ENCODE measurements around the gene PAX4. TPM values are rescaled to one million over a fixed set of nuclear protein-coding genes. Genes with fewer than 3 reads are reported as not detected.
A peak's percentile ranks its signal among the peaks of the same experiment; 100 is the strongest.

Gene PAX4
- total RNA-seq, 4 donors from 2014 or later = 0.41 to 5.0 TPM; not detected in 2

DNA sequence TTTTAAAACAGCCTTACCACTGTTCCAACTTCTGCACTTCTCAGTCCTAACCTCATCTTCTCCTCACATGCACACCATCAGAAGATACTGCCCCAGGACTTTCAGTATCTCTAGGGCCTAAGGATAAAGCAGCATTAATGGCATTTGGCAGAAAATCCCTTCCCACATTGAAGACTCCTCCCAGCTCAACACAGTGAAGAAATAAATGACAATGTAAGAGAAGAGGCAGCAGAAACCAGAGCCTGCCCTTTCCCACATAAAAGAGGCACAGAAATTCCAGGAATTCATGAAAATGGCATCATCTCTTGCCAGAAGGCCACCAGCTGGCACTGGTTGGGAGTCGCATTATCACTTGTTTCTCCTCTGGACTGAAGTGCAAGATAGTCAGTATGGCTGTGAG lies 36.2 kb downstream of the PAX4 start:
- Histone ChIP-seq H3K27ac (no peak overlapping the region), H3K27me3 (no peaks in the 10 kb centered on the region), H3K4me3 (no peak overlapping the region), H3K36me3 (peaks cover 0 to 13% (median 5%) of the 10 kb centered on the region in 4 donors), H3K9me3 (no peaks in the 10 kb centered on the region), H3K4me1 (peaks cover 19 to 48% (median 37%) of the 10 kb centered on the region in 4 donors)
- no peak for DNase-seq
- WGBS, 2 donors (ENCODE audit: low coverage in 1 of 2) = 100% methylated on average over 1 of the region's 1 CpG
- intact Hi-C loops (cut with DNase I; ENCODE audit: low total_unique reads) (no loop called here), in situ Hi-C loops (cut with MboI; ENCODE audit: low pct_ligation_motif_present in 1 of 4, low pct_unique_long_range_greater_than_20kb in 1 of 4, low sequenced_read_pairs in 3 of 4) (no loop called here)
- no peak for TF ChIP-seq EP300 (IDR thresholded peaks at IDR 0.05; ENCODE audit: low read depth)
- TF ChIP-seq, protein P1, sequence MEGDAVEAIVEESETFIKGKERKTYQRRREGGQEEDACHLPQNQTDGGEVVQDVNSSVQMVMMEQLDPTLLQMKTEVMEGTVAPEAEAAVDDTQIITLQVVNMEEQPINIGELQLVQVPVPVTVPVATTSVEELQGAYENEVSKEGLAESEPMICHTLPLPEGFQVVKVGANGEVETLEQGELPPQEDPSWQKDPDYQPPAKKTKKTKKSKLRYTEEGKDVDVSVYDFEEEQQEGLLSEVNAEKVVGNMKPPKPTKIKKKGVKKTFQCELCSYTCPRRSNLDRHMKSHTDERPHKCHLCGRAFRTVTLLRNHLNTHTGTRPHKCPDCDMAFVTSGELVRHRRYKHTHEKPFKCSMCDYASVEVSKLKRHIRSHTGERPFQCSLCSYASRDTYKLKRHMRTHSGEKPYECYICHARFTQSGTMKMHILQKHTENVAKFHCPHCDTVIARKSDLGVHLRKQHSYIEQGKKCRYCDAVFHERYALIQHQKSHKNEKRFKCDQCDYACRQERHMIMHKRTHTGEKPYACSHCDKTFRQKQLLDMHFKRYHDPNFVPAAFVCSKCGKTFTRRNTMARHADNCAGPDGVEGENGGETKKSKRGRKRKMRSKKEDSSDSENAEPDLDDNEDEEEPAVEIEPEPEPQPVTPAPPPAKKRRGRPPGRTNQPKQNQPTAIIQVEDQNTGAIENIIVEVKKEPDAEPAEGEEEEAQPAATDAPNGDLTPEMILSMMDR (IDR thresholded peaks at IDR 0.05) = no peak

DNA sequence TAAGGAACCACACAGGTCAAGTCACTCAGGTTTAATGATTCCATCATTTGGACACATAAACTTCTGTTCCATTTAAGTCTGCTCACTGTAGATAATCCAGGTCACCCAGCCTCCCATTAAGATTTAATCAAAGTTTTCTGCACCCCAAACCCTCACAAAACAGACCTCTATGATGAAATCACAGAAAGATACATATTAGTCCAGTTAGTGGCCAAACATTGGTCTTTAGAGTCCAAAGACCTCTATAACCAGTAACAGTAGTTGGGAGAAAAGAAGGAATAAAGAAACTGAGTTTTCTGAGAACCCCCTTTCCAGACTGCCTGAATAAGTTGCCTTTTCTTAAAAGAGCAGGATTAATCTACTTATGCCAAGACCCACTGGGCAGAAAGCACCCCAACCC lies 37.3 kb downstream of the PAX4 start:
- Histone ChIP-seq H3K36me3 (peaks cover 0 to 13% (median 5%) of the 10 kb centered on the region in 4 donors), H3K9me3 (no peaks in the 10 kb centered on the region), H3K27me3 (no peaks in the 10 kb centered on the region), H3K4me3 (no peak overlapping the region), H3K27ac (no peak overlapping the region), H3K4me1 (peaks cover 19 to 43% (median 32%) of the 10 kb centered on the region in 4 donors)
- no peak for DNase-seq
- TF ChIP-seq, protein P1 (IDR thresholded peaks at IDR 0.05) = no peak
- TF ChIP-seq EP300 (IDR thresholded peaks at IDR 0.05; ENCODE audit: low read depth) (no peak), POLR2AphosphoS5 (IDR thresholded peaks at IDR 0.05) (no peak), POLR2A (IDR thresholded peaks at IDR 0.05) (no peak)
- intact Hi-C loops (cut with DNase I; ENCODE audit: low total_unique reads) (no loop called here), in situ Hi-C loops (cut with MboI; ENCODE audit: low pct_ligation_motif_present in 1 of 4, low pct_unique_long_range_greater_than_20kb in 1 of 4, low sequenced_read_pairs in 3 of 4) (no loop called here)

DNA sequence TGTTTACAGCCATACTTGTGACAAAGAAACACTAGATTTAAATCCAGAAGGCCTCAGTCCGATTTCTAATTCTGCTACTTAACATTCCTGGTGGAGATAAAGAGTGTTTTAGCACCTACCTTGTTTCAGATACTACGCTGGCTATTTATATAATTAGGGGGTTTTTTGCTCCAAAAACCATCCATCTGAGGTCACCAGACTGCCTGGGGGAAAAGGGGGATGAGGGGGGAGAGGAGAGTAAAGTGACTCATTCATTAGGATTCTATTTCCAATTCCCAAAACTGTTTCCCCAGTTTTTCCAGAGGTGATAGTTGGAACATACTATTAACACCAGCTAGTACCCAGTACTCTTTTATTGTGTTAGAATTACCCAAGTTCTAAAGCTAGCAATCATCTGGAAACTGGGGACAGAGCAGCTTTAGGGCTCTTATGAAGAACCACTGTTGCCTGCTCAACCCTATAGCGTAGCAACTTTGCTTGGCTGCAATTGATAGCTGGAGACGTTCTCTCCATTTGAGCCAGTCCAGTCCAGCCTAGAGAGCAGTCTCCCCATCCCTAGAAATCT lies 39.1 kb downstream of the PAX4 start:
- intact Hi-C loops (cut with DNase I; ENCODE audit: low total_unique reads) (no loop called here), in situ Hi-C loops (cut with MboI; ENCODE audit: low pct_ligation_motif_present in 1 of 4, low pct_unique_long_range_greater_than_20kb in 1 of 4, low sequenced_read_pairs in 3 of 4) (no loop called here)
- peaks cover 0 to 13% (median 5%) of the 10 kb centered on the region in 4 donors for H3K36me3 ChIP-seq
- WGBS, 2 donors (ENCODE audit: low coverage in 1 of 2) = 72 to 89% methylated on average over 3 to 4 of the region's 4 CpGs
- TF ChIP-seq POLR2AphosphoS5 (IDR thresholded peaks at IDR 0.05) (no peak), POLR2A (IDR thresholded peaks at IDR 0.05) (no peak), EP300 (IDR thresholded peaks at IDR 0.05; ENCODE audit: low read depth) (no peak)
- TF ChIP-seq, protein P1 (IDR thresholded peaks at IDR 0.05) = no peak
- peak overlapping the region in 2 of 4 donors; percentile 11 to 30 for H3K27ac ChIP-seq
- H3K27me3 ChIP-seq = no peaks in the 10 kb centered on the region
- H3K4me3 ChIP-seq = no peak overlapping the region
- no peak for DNase-seq
- no peaks in the 10 kb centered on the region for H3K9me3 ChIP-seq
- H3K4me1 ChIP-seq = peaks cover 11 to 33% (median 21%) of the 10 kb centered on the region in 4 donors

DNA sequence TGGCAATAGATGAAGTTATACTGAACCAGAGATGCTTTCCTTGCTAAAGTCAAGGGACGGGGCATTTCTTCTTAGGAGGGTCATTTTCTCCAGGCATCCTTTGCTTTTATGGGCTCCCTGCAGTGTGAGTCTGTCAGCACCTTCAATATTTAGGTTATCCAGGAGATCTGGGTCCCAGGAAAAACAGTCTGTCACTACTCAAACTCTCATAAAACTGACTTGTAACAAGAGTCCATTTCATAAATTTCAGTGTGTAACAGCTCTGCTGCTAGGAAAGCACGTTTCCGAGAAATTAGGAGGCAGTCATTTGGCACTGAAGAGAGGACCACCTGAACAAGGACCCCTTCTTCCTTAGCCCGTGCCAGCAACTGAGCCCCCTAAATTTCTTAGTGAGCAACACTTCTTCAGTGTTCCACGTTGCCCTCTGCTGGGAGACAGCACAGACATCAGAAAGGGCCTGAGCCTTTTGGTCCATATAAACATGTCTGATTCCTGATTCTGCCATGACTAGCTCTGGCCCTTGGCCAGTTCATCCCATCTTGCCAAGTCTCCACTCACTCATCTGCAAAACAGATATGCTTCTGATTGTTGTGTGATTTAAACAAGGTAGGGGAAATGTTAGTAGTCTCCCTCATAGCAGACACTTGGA lies 39.8 kb downstream of the PAX4 start:
- H3K4me3 ChIP-seq = no peak overlapping the region
- 64 to 73% methylated on average over 2 to 5 of the region's 5 CpGs for WGBS, 2 donors (ENCODE audit: low coverage in 1 of 2)
- no peak for DNase-seq
- H3K27ac ChIP-seq = peak overlapping the region in 1 of 4 donors; percentile 30
- intact Hi-C loops (cut with DNase I; ENCODE audit: low total_unique reads) = no loop called here
- peaks cover 5 to 26% (median 15%) of the 10 kb centered on the region in 4 donors for H3K4me1 ChIP-seq
- peaks cover 0 to 13% (median 5%) of the 10 kb centered on the region in 4 donors for H3K36me3 ChIP-seq
- no peak for TF ChIP-seq POLR2A (IDR thresholded peaks at IDR 0.05)
- H3K27me3 ChIP-seq = no peaks in the 10 kb centered on the region
- no peaks in the 10 kb centered on the region for H3K9me3 ChIP-seq
- in situ Hi-C loops (cut with MboI; ENCODE audit: low pct_ligation_motif_present in 1 of 4, low pct_unique_long_range_greater_than_20kb in 1 of 4, low sequenced_read_pairs in 3 of 4) = no loop called here
